Posterior cingulate gyrus (tissue), 11 donors: ENCODE data around the gene PRKG1.
"Not testable (repeated sequence)": the region's sequence is repeated elsewhere in the genome, so short reads cannot be mapped to it uniquely, and the experiment has no call there.

ENCODE experiments used
- DNase-seq, 10 donors: peaks; one replicate each; pipeline versions ENCODE4 v3.0.0 to v3.0.0-alpha.2; 2020 to 2021; ENCODE audit warnings: mixed read lengths in 3 of 10
- intact Hi-C: fragments of 100-400 bp; cut with DNase I; formaldehyde crosslinking; loops from one replicate; pipeline ENCODE4 v1.15.1; 2023

PRKG1 gene

DNA sequence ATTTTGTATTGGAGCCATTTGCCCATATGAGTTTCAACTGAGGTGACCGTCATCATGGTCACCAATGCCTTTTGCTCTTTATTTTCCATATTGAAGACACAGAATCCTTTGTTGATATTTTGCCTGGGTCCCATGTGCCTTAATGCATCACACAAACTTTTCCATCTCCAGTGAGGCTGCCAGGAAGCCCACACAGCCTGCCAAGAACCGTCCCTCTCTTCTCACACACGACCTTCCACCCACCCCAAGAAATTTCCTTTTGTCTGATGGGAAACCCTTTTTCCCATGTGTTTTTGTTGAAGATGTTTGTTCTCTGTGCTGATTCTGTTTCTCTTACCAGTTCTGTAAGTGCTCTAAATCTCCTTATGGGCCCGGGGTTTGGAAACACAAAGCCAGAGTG is 456.3 kb downstream of the PRKG1 start:
- intact Hi-C loops = no loop called here

GRCh38 chr10:51532044-51532443 is 457.8 kb downstream of the PRKG1 start:
- no peak for DNase-seq
- intact Hi-C loops = no loop called here

More for the DNA sequence above, 456.3 kb downstream of the PRKG1 start:
- DNase-seq = no peak

DNA sequence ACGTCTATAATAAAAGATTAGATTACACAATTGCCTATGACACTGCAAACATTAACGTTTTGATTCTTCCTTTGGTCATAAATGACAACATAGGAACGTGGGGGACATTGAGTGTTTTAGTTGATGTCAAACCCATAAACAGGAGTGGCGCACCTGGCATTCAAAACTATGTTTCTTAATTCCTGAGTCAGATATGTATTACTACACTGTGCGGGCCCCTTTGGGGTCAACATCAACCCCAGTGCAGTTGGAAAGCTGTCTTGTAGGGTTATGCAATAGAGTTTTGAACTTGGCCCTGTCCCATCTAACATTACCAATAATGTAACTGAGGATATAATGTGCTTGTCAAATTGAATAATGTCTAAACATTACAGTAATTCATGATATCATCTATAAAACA is 468.6 kb downstream of the PRKG1 start:
- intact Hi-C loops = no loop called here
- DNase-seq = no peak

DNA sequence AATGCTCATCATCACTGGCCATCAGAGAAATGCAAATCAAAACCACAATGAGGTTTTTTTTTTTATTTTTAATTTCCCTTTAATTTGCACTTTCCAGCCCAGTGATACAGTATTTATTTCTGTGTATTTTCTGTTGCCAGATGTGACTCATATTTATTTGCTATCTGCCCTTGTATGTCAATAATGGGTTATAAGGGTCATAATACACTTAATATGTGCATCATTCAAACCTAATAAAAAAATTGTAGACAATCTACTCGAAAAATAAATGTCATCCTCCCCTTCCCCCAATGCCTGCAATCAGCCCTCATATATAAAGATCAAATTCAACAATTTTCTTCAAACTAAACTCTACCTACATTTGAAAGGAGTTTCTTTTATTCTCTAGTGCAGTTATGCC is 470.6 kb downstream of the PRKG1 start:
- intact Hi-C loops = no loop called here
- no peak for DNase-seq

DNA sequence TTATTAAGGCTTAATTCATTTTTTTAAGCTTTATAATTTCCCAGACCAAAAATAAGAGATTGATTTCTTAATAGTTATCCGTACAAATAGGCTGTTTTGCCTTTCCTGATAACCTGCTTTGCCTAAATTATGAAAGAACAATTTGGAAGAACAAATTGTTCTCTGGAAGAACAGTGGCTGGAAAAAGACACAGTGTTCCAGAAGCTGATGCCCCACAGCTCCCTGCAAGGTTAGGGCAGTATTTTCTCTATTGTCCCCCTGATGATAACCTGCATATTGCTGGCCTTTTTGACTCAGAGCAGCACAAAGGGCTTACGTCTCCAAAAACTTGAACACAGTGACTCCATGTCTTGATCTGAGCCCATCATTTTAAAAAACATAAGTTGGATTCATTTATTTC is 473.7 kb downstream of the PRKG1 start:
- intact Hi-C loops = no loop called here
- DNase-seq = no peak

GRCh38 chr10:51552879-51553278 is 478.6 kb downstream of the PRKG1 start:
- no peak for DNase-seq
- intact Hi-C loops = no loop called here

DNA sequence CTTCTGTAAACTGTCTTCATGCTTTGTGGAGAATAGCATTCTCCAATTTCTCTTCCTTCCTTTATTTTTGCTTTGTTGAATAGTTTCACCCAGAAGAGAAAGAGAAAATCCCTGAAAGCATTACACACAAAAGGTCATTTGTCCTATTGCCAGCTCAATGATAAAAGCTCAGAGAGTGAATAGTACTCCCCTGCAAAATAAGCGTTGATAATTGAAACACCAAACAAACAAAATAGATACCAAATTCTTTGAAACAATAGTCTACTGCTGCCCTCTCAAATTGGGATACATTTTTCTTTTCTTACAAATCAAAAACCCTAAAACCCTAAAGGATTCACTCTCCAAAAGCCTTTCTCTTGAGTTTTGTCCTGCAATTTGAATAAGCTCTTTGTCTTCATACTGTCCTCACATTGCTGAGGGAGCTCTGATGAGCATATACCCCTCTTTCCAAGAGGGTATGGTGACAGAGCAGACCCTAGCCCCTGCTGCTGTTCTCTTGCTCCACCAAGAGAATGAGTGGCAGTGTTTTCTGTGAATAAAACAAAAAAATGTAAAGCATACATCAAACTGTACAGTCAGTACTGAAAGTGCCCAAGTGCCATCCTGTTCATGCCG is 490.7 kb downstream of the PRKG1 start:
- no peak for DNase-seq
- intact Hi-C loops = no loop called here

DNA sequence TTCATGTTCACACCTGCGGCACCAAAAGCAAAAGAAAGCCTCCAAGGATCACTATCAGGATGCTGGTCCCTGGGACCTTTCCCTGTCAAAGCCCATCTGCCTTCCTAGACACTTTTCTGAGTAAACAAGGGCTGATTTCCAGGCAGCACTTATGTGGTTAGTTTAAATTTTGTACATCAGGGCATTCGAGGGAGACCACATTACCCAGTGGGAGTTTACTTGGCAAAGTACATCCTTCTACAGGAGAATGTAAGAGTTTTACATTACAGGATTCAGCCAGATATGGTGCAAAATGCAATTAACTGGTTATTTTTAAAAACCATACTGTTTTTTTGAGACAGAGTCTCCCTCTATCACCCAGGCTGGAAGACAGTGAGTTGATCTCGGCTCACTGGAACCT is 493.0 kb downstream of the PRKG1 start:
- DNase-seq = no peak
- intact Hi-C loops = no loop called here

DNA sequence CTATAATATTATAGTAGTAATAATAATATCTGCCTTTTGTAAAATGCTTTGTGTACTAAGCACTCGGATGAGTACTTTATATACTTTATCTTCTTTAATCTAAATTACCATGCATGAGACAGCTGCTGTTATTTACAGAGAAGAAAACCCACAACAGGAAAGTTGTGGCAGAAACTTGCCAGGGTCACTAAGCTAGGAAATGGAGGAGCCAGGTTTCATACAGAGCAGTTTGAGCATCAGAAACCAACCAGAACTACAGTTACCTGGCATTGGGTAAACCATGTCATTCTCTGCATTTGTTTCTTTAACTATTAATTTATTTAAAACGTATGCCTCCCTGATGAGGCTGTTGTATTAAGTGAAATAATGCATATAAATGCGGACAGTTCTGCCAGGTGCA is 495.2 kb downstream of the PRKG1 start:
- intact Hi-C loops = no loop called here
- DNase-seq = no peak

GRCh38 chr10:51574248-51575048 is 500.2 kb downstream of the PRKG1 start:
- intact Hi-C loops = no loop called here

GRCh38 chr10:51581196-51581595 is 506.9 kb downstream of the PRKG1 start:
- DNase-seq, intact Hi-C loops: not testable (repeated sequence)

More at GRCh38 chr10:51574248-51575048, 500.2 kb downstream of the PRKG1 start:
- no peak for DNase-seq

GRCh38 chr10:51583976-51584375 is 509.7 kb downstream of the PRKG1 start:
- intact Hi-C loops = no loop called here

DNA sequence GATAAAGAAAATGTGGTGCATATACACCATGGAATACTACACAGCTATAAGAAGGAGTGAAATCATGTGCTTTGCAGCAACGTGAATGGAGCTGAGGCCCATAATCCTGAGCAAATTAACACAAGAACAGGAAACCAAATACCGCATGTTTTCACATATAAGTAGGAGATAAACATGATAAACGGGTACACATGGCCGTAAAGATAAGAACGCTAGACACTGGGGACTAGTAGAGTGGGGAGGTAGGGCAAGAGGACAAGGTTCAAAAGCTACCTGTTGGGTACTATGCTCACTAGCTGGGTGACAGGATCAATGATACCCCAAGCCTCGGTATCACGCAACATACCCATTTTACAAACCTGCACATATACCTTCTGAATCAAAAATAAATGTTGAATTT is 511.5 kb downstream of the PRKG1 start:
- no peak for DNase-seq
- intact Hi-C loops = no loop called here

More at GRCh38 chr10:51583976-51584375, 509.7 kb downstream of the PRKG1 start:
- no peak for DNase-seq

- intact Hi-C loops = no loop called here
- DNase-seq = no peak
These were observed 514.7 kb downstream of the PRKG1 start for GRCh38 chr10:51588984-51589383.

DNA sequence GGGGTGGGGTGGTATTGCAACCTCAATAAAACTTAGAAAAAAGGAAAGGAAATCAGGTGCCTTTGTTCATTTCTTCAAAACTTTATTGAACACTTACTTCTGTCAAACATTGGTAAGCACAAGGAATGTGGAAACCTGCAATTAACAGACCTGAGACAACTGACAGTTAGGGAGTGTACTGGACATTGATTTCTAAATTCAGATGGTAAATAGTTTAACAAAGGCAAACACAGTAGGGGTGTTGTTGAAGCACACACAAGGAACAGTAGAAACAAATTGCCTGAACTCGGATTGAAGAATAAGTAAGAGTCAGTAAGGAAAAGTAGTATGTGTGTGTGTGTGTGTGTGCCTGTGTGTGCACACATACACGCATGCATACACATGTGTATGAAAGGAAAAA is 516.5 kb downstream of the PRKG1 start:
- no peak for DNase-seq
- intact Hi-C loops = no loop called here

DNA sequence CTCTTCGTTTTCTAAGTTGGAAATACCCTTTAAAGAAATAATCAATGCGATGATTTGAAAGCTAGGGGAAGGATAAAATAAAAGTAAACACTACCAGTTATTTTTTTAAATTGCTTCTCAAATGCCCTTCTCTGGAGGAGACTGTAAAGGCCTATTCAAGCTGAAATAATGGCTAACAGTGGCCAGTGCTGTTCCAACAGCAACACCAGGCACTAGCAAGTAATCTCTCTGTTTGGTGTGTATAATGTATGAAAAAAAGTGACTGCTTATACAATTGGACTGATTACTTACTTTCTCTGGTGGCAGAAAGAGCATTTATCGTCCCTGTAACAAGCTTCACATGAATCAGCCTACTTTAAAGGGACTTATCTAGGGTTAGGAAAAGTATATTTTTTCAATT is 522.4 kb downstream of the PRKG1 start:
- intact Hi-C loops = no loop called here
- no peak for DNase-seq

DNA sequence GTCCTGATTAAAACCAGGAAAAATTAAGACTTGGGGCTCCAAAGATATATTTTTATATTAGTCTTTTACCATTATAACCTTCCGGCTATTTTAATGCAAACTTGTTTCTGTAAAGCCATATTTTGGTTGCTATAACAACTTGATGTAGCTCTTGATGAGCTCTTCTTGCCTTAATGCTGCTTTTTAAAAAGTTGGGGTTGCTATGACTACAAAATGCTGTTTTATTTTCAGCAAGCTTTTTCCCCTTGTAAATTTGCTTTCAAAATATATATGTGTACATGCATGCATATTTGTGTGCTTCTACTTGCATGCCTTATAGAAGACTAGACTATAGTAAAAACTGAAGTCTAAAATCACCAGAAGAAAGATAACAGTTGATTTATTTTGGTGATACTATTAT is 525.4 kb downstream of the PRKG1 start:
- intact Hi-C loops = no loop called here
- DNase-seq = no peak

DNA sequence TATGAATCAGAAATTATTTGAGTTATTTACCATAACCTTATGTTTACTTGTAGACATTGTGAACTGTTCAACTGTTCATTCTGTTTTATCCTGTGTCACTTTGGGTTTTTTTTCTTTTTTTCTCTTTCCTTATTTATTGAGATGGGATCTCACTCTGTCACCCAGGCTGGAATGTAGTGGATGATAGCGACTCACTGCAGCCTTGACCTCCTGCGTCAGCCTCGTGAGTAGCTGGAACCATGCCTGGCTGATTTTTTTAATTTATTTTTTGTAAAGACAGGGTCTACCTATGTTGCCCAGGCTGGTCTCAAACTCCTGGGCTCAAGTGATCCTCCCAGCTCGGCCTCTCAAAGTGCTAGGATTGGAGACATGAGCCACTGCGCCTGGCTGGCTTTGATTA is 528.0 kb downstream of the PRKG1 start:
- no peak for DNase-seq
- intact Hi-C loops = no loop called here

DNA sequence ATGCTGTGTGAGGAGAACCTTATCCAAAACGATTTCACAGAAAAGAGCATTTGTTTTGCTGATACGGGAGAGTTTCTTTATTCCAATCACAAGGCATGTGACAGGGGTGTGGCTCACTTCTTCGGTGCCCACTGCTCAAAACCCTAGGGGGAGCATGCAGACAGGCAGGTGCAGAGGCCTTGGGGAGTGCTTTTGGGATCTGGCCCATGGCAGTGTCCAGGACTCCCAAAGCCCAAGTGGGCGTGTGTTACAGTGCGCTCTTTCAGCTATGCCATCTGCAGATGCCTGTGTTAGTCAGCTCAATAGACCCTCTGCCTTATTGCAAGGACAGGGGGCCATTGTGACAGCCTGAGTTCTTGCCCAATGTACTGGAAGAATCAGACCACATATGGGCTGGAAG is 530.3 kb downstream of the PRKG1 start:
- peak in 1 of 10 donors; percentile 38 for DNase-seq
- intact Hi-C loops = no loop called here

DNA sequence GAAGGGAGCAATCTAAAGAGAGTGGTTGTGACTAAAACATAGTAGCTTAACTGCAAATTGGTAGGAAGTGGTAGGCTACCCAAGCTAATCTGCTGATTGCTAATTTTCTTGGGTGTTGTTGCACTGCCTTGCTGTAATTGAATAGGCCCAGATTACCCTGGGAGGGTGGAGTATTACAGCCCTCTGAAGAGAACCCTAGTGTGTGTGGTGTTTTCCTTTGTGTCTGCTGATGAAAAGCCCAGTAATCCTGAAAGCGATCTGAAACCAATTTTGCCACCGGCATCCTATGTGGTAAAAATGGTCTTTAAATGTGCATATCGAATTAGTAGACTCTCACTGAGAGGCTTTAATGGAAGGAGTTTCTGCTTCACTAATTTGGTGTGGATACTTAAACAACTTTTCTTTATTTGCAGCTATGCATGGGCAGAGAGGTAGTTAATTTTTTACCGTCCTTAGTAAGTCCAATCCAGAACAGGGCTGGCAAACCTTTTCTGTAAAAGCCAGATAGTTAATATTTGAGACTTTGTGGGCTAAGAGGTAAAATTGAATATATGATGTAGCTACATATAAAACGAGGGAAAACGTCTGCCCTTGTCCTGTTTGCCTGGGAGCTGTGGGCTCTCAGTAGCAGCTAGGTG is 532.7 kb downstream of the PRKG1 start:
- DNase-seq = no peak
- intact Hi-C loops = no loop called here

DNA sequence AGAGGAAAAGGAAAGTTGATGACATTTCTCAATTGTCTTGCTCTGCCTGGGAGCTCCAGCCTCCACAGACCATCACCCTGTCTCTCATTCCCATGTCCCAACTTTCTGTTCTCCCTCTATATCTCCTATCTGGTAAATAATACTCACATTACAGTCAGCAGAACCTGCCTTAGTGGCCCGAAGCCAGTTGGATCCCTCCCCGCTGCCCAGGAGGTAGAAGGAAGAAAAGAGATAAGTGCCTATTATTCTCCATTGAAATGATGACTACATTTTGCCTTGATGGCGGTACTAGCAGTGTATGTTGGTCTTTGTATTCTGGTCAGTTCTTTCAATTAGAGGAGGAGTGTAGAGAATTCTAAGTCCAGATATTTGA is 533.2 kb downstream of the PRKG1 start:
- peak in 1 of 10 donors; percentile 45 for DNase-seq
- intact Hi-C loops = no loop called here

DNA sequence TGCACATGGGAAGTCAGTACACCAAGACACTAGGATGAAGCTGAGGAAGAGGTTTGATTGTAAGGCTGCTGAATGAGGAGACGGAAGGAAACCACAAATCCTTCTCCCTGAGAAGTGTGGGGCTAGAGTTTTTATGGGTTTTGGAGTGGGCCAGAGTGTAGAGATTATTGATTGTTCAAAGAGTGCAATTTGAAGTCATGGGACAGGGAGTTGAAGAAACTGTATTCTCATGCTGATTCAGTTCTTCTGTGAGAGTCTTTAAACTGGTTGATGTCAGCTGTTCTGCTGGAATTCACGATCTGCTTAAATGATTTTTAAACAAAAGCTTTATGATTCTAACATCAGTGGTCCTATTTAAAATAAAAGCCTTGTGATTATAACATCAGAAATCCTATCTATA is 533.9 kb downstream of the PRKG1 start:
- intact Hi-C loops = no loop called here
- DNase-seq = no peak
